GM12878 (cell line): ENCODE measurements around the gene TNNT1. TPM values are rescaled to one million over a fixed set of nuclear protein-coding genes. Genes with fewer than 3 reads are reported as not detected.

ENCODE experiments used
- CREM ChIP-seq: IDR thresholded peaks from 2 replicates; pipeline ENCODE4 v1.6.1; 2014; ENCODE audit warnings: antibody characterized with exemption, low read depth
- JUNB ChIP-seq: IDR thresholded peaks from 2 replicates; pipeline ENCODE4 v1.6.1; 2016; ENCODE audit warnings: antibody characterized with exemption, mild to moderate bottlenecking
- MXI1 ChIP-seq: fragments of 150-350 bp; IDR thresholded peaks from 2 replicates; pipeline ENCODE4 v1.6.1; 2011; ENCODE audit warnings: low read depth, mild to moderate bottlenecking, inconsistent platforms, low read length, improper control_type of control experiment
- MYC ChIP-seq: IDR thresholded peaks from 2 replicates; pipeline ENCODE4 v1.6.1; 2011; ENCODE audit warnings: mild to moderate bottlenecking, low read length, moderate library complexity, inconsistent platforms; ENCODE audit not compliant: insufficient read depth, insufficient replicate concordance, insufficient read length, severe bottlenecking
- PAX8 ChIP-seq: fragments of 450-650 bp; IDR thresholded peaks from 2 replicates; pipeline ENCODE4 v1.6.1; 2017; ENCODE audit warnings: mild to moderate bottlenecking, moderate library complexity
- SMC3 ChIP-seq: IDR thresholded peaks from 2 replicates; pipeline ENCODE4 v1.6.1; 2011; ENCODE audit warnings: low read length, improper control_type of control experiment, borderline replicate concordance
- SUZ12 ChIP-seq: fragments of 200-600 bp; sonication (generic); IDR thresholded peaks from one replicate; pipeline ENCODE4 v1.6.1; 2018; ENCODE audit warnings: antibody characterized with exemption, mild to moderate bottlenecking; ENCODE audit not compliant: unreplicated experiment
- TCF7 ChIP-seq: IDR thresholded peaks from 2 replicates; pipeline ENCODE4 v1.6.1; 2014; ENCODE audit warnings: antibody characterized with exemption, borderline replicate concordance
- ZZZ3 ChIP-seq: IDR thresholded peaks from 2 replicates; pipeline ENCODE4 v1.6.1; 2011; ENCODE audit warnings: low read depth; ENCODE audit not compliant: control insufficient read depth, insufficient read length
- polyA plus RNA-seq, 11 experiments: library from polyadenylated mRNA; depleted of rRNA in 4 of 11; unstranded in 6 of 11; stranded (reverse) in 5 of 11; fragments of >200 nt; fragmentation: Nextera tagmentation in 4 of 11; fragmentation: Illumina TruSeq in 1 of 11; extraction: Ambion mirVana in 4 of 11; extraction: Trizol in 1 of 11; gene quantifications; 1 replicate in 1 of 11; 2 replicates in 10 of 11; pipeline versions ENCODE4 v1.2.1 to v1.2.3, GENCODE V29; 2011 to 2016; ENCODE audit warnings: inconsistent platforms in 2 of 11, missing spikeins in 2 of 11, low read depth in 1 of 11
- total RNA-seq, 4 experiments: library from RNA; depleted of rRNA in 3 of 4; stranded (reverse); fragments of >200 nt in 3 of 4; fragmentation: Illumina TruSeq in 1 of 4; extraction: Trizol in 1 of 4; gene quantifications; 2 replicates each; pipeline versions ENCODE4 v1.2.1 to v1.2.3, GENCODE V29; 2013 to 2021
- TF ChIP-seq, protein P1 (sequence below): fragments of 450-650 bp; IDR thresholded peaks from 2 replicates; pipeline ENCODE4 v1.6.1; 2017; ENCODE audit warnings: mild to moderate bottlenecking, moderate library complexity

Gene TNNT1
- total and polyA plus RNA-seq, 10 of the 15 experiments (the other 5 are each of a cell fraction or from before 2014, with no cell fraction given), result 0.26 to 0.62 (median 0.37) TPM; not detected in 7

- TF ChIP-seq SUZ12 (no peak), MXI1 (no peak), PAX8 (no peak), CREM (no peak), SMC3 (no peak), MYC (no peak), ZZZ3 (no peak), TCF7 (no peak), JUNB (no peak)
- TF ChIP-seq, protein P1, sequence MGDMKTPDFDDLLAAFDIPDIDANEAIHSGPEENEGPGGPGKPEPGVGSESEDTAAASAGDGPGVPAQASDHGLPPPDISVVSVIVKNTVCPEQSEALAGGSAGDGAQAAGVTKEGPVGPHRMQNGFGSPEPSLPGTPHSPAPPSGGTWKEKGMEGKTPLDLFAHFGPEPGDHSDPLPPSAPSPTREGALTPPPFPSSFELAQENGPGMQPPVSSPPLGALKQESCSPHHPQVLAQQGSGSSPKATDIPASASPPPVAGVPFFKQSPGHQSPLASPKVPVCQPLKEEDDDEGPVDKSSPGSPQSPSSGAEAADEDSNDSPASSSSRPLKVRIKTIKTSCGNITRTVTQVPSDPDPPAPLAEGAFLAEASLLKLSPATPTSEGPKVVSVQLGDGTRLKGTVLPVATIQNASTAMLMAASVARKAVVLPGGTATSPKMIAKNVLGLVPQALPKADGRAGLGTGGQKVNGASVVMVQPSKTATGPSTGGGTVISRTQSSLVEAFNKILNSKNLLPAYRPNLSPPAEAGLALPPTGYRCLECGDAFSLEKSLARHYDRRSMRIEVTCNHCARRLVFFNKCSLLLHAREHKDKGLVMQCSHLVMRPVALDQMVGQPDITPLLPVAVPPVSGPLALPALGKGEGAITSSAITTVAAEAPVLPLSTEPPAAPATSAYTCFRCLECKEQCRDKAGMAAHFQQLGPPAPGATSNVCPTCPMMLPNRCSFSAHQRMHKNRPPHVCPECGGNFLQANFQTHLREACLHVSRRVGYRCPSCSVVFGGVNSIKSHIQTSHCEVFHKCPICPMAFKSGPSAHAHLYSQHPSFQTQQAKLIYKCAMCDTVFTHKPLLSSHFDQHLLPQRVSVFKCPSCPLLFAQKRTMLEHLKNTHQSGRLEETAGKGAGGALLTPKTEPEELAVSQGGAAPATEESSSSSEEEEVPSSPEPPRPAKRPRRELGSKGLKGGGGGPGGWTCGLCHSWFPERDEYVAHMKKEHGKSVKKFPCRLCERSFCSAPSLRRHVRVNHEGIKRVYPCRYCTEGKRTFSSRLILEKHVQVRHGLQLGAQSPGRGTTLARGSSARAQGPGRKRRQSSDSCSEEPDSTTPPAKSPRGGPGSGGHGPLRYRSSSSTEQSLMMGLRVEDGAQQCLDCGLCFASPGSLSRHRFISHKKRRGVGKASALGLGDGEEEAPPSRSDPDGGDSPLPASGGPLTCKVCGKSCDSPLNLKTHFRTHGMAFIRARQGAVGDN, result no peak
Measured at GRCh38 chr19:55092423-55093318, 56.3 kb downstream of the TNNT1 start (continued).
